Neural cell (in vitro differentiated cells): Measurements from ENCODE around the gene SFI1. TPM values are rescaled to one million over a fixed set of nuclear protein-coding genes. Genes with fewer than 3 reads are reported as not detected.

Source experiments
- H2AFZ ChIP-seq: fragments of 200-600, 300-800 bp; sonication (generic), shearing (Covaris generic); 2 replicates; pipeline ENCODE4 v1.6.0; 2014; ENCODE audit warnings: low read depth, mild to moderate bottlenecking, antibody characterized with exemption, low read length, moderate library complexity
- H3F3A ChIP-seq: fragments of 200-600 bp; shearing (Covaris generic); 2 replicates; pipeline ENCODE4 v1.6.1; 2016; ENCODE audit warnings: mild to moderate bottlenecking, moderate library complexity, mixed read lengths, antibody characterized with exemption, low read length; ENCODE audit not compliant: insufficient read depth, poor library complexity, severe bottlenecking
- H3K27ac ChIP-seq: fragments of 200-600, 300-800 bp; sonication (generic), shearing (Covaris generic); 2 replicates; pipeline ENCODE4 v1.5.1; 2014; ENCODE audit warnings: mild to moderate bottlenecking, low read length, moderate library complexity
- H3K27me3 ChIP-seq: fragments of 300-800, 200-600 bp; sonication (generic), shearing (Covaris generic); 2 replicates; pipeline ENCODE4 v1.6.0; 2014; ENCODE audit warnings: mild to moderate bottlenecking, low read depth, low read length, moderate library complexity; ENCODE audit not compliant: insufficient read depth
- H3K36me3 ChIP-seq: fragments of 300-800, 200-600 bp; sonication (generic), shearing (Covaris generic); 2 replicates; pipeline ENCODE4 v1.5.1; 2014; ENCODE audit warnings: mild to moderate bottlenecking, antibody characterized with exemption, low read length, moderate library complexity; ENCODE audit not compliant: insufficient read depth
- H3K4me2 ChIP-seq: fragments of 300-800, 200-600 bp; sonication (generic), shearing (Covaris generic); 2 replicates; pipeline ENCODE4 v1.6.0; 2014; ENCODE audit warnings: mild to moderate bottlenecking, low read length
- H3K4me3 ChIP-seq: fragments of 300-800, 200-600 bp; sonication (generic), shearing (Covaris generic); 2 replicates; pipeline ENCODE4 v1.5.1; 2014; ENCODE audit warnings: mild to moderate bottlenecking, low read length, moderate library complexity
- H3K79me2 ChIP-seq: fragments of 200-600 bp; shearing (Covaris generic); replicated peaks from 2 replicates; pipeline ENCODE4 v1.6.0; 2014; ENCODE audit warnings: mild to moderate bottlenecking, low read length, moderate library complexity; ENCODE audit not compliant: insufficient read depth
- H3K9ac ChIP-seq: fragments of 300-800, 200-600 bp; sonication (generic), shearing (Covaris generic); 2 replicates; pipeline ENCODE4 v1.6.1; 2016; ENCODE audit warnings: mild to moderate bottlenecking, low read length, mixed read lengths
- H3K9me2 ChIP-seq: fragments of 200-600 bp; shearing (Covaris generic); 2 replicates; pipeline ENCODE4 v1.6.1; 2016; ENCODE audit warnings: mild to moderate bottlenecking, low read length, mixed read lengths; ENCODE audit not compliant: insufficient read depth
- H3K9me3 ChIP-seq: fragments of 200-600, 300-800 bp; sonication (generic), shearing (Covaris generic); 2 replicates; pipeline ENCODE4 v1.6.1; 2016; ENCODE audit warnings: mild to moderate bottlenecking, mixed run types, low read length, moderate library complexity, mixed read lengths
- H4K20me1 ChIP-seq: fragments of 200-600 bp; shearing (Covaris generic); 2 replicates; pipeline ENCODE4 v1.6.1; 2016; ENCODE audit warnings: mild to moderate bottlenecking, mixed run types; ENCODE audit not compliant: insufficient read depth
- EP300 ChIP-seq: fragments of 450-650 bp; conservative IDR thresholded peaks from 2 replicates; pipeline ENCODE4 v1.6.1; 2014; ENCODE audit warnings: antibody characterized with exemption, mild to moderate bottlenecking, moderate library complexity; ENCODE audit not compliant: poor library complexity, severe bottlenecking
- EZH2 ChIP-seq: fragments of 200-600, 300-800 bp; shearing (Covaris generic), sonication (generic); IDR thresholded peaks from 2 replicates; pipeline ENCODE4 v1.6.1; 2014; ENCODE audit warnings: antibody characterized with exemption, low read length, borderline replicate concordance, mild to moderate bottlenecking; ENCODE audit not compliant: insufficient read depth, poor library complexity, severe bottlenecking
- MXI1 ChIP-seq: fragments of 450-650 bp; conservative IDR thresholded peaks from 2 replicates; pipeline ENCODE4 v1.6.1; 2014; ENCODE audit warnings: antibody characterized with exemption, mild to moderate bottlenecking; ENCODE audit not compliant: poor library complexity, severe bottlenecking
- POLR2AphosphoS5 ChIP-seq: IDR thresholded peaks from 2 replicates; pipeline ENCODE4 v1.6.1; 2012
- RAD21 ChIP-seq: fragments of 450-650 bp; conservative IDR thresholded peaks from 2 replicates; pipeline ENCODE4 v1.6.1; 2014; ENCODE audit warnings: antibody characterized with exemption, mild to moderate bottlenecking, moderate library complexity
- REST ChIP-seq: IDR thresholded peaks from 2 replicates; pipeline ENCODE4 v1.6.1; 2012; ENCODE audit warnings: borderline replicate concordance
- SMC3 ChIP-seq: fragments of 450-650 bp; conservative IDR thresholded peaks from 2 replicates; pipeline ENCODE4 v1.6.1; 2014; ENCODE audit warnings: antibody characterized with exemption, mild to moderate bottlenecking, moderate library complexity; ENCODE audit not compliant: poor library complexity
- TAF1 ChIP-seq: IDR thresholded peaks from 2 replicates; pipeline ENCODE4 v1.6.1; 2012; ENCODE audit warnings: low read depth
- polyA plus RNA-seq: library from polyadenylated mRNA; depleted of rRNA; stranded (reverse); fragments of >200 nt; gene quantifications from 2 replicates; pipeline ENCODE4 v1.2.3, GENCODE V29; 2014
- TF ChIP-seq, protein P1 (sequence below): fragments of 450-650 bp; IDR thresholded peaks from 2 replicates; pipeline ENCODE4 v1.5.1; 2014; ENCODE audit warnings: antibody characterized with exemption, mild to moderate bottlenecking, moderate library complexity; ENCODE audit not compliant: poor library complexity, severe bottlenecking

Gene SFI1
- polyA plus RNA-seq, 1 donor from 2014 or later, result 19.9 TPM

DNA sequence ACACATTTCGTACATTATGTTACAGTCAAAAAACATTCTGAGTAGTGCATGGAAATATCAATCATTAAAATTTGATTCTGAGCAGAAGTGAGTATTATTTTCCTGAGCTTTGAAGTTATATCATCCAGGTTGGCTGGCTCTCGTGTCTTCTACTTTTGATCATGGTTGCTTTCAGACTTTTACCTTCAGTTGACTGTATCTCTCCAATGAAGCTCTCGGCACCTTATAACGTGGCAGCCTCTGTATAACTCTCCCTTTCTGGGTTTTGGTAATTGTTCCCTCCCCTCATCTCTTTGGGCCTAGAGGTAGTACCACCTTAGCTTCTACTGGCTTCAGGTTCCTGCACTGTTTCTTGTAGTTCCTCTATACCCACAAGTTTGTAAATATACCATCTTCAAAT, 12.2 kb downstream of the SFI1 start:
- no peak for TF ChIP-seq SMC3
- no peak for TF ChIP-seq MXI1
- TF ChIP-seq POLR2AphosphoS5, result no peak
- TF ChIP-seq REST, result no peak
- no peak for TF ChIP-seq TAF1
- TF ChIP-seq, protein P1, sequence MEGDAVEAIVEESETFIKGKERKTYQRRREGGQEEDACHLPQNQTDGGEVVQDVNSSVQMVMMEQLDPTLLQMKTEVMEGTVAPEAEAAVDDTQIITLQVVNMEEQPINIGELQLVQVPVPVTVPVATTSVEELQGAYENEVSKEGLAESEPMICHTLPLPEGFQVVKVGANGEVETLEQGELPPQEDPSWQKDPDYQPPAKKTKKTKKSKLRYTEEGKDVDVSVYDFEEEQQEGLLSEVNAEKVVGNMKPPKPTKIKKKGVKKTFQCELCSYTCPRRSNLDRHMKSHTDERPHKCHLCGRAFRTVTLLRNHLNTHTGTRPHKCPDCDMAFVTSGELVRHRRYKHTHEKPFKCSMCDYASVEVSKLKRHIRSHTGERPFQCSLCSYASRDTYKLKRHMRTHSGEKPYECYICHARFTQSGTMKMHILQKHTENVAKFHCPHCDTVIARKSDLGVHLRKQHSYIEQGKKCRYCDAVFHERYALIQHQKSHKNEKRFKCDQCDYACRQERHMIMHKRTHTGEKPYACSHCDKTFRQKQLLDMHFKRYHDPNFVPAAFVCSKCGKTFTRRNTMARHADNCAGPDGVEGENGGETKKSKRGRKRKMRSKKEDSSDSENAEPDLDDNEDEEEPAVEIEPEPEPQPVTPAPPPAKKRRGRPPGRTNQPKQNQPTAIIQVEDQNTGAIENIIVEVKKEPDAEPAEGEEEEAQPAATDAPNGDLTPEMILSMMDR, result no peak
- no peak for TF ChIP-seq EP300
- TF ChIP-seq RAD21, result no peak
- no peak for TF ChIP-seq EZH2
- Histone ChIP-seq H3K9me3 (no peaks in the 10 kb centered on the region), H3K27me3 (no peaks in the 10 kb centered on the region), H3K79me2 (no peaks in the 10 kb centered on the region), H2AFZ (no peak overlapping the region), H3K9ac (no peak overlapping the region), H3K4me3 (no peak overlapping the region), H3K27ac (no peak overlapping the region), H3K9me2 (no peaks in the 10 kb centered on the region), H4K20me1 (no peaks in the 10 kb centered on the region), H3K36me3 (no peaks in the 10 kb centered on the region), H3K4me2 (no peak overlapping the region), H3F3A (no peaks in the 10 kb centered on the region)

GRCh38 chr22:31509061-31509762, 12.9 kb downstream of the SFI1 start:
- TF ChIP-seq REST (no peak), TAF1 (no peak), SMC3 (no peak)
- TF ChIP-seq, protein P1, result no peak
- H3K9ac ChIP-seq, result no peak overlapping the region

More at GRCh38 chr22:31509061-31509762, 12.9 kb downstream of the SFI1 start:
- Histone ChIP-seq H3K9me3 (no peaks in the 10 kb centered on the region), H3F3A (no peaks in the 10 kb centered on the region), H3K4me3 (no peak overlapping the region), H3K4me2 (no peak overlapping the region), H3K36me3 (no peaks in the 10 kb centered on the region), H3K9me2 (no peaks in the 10 kb centered on the region), H3K27ac (no peak overlapping the region), H4K20me1 (no peaks in the 10 kb centered on the region), H3K79me2 (no peaks in the 10 kb centered on the region), H2AFZ (no peak overlapping the region), H3K27me3 (no peaks in the 10 kb centered on the region)
